HG03095 (cell line): ENCODE results near the gene NPHP4.

ENCODE experiments used
- ATAC-seq: cut with Tn5 transposase; IDR thresholded peaks from one replicate; pipeline ENCODE4 v1.9.1; 2021; ENCODE audit warnings: moderate library complexity; ENCODE audit not compliant: unreplicated experiment

NPHP4 gene

DNA sequence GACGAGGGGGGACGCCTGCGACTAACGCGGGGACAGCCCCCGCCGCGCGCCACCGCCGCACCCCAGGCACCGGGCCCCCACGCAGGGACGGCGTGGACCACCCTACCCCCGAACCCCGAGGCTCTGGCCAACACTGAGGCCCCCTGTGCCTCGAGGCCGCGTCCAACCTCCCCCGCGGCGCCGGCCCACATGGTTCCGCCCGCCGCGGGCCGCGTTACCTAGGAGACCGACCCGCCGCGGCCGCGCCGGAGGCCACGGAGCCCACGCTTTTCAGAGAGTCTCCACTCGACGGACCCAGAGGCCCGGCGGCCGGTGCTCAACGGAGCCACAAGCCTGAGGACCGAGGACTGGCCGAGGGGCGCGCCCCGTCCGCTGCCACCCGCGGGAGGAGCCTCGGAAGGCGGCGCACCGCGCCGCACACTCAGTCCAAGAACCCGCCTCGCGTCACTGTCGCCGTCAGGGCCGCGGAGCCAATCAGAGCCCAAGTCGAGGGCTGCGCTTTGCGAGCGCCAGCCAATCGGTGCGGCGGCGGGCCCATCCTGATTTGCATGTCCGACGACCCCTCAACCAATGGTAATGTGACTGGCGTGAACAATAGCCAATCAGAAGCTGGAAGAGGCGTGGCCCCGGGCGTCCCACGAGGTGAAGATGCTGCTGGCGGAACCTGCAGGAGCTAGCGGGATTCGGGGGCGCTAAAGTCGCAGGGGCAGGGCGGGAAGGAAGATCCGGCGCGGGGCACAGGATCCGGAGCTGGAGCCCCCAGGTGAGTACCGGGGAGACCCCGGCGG, at the start of gene NPHP4:
Gene NPHP4, minus strand, starts transcription at position 400 of the 788 bp plus-strand sequence. CDS start 6,136 bp downstream, outside the sequence.
- peak; percentile 85 for ATAC-seq

DNA sequence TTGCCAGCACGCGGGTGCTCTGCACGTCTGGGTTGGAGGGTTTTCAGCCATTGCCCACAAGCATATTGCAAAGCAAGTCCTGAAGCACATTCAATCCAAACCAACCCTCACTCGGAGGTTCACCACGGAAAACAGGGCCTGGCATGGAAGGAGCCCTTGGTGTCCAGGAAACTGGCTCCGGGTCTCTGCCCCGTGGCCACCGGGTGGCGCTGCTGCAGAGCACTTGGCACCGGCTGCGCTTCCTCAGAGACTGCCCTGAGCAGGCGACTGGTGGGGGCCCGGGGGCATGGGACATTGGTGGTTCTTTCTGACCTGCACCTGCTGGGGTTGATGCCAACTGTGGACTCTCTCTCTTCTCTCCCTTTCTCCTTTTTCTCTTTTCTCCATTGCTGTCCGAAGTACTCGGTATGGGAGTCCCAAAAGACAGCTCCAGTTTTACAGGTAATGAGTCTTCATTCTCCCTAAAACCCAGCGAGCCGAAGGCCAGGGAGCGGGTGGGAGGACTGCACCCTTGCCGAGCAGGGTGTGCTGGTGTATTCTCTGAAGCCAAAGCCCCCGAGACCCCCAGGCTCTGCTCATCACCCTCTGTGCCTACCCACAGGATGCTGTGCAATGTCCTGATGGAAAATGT, 49.3 kb upstream of the NPHP4 start:
- ATAC-seq: no peak

GRCh38 chr1:6040861-6041415, 48.7 kb upstream of the NPHP4 start:
- no peak for ATAC-seq

GRCh38 chr1:6040444-6040843, 48.2 kb upstream of the NPHP4 start:
- no peak for ATAC-seq

- no peak for ATAC-seq
Observed at GRCh38 chr1:6039031-6039430, 46.8 kb upstream of the NPHP4 start.

DNA sequence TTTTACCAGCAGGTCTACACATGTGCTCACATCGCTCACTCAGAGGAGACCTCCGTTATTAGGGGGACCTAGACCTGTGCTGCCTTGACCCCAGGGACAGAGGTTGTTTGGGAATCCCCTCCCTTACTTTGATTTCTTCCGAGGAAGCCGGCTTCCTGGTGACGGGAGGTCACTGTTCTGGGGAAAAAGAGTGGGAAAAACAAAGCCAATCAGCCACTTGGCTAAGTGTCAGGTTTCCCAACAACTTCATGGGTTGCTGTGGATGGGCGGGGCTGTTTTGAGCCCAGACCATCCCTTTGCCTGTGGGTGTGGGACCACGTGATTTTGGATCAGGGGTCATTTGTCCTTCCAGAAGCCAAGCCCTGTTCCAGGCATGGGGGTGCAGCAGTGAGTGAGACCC, 46.4 kb upstream of the NPHP4 start:
- ATAC-seq: no peak

GRCh38 chr1:6037338-6037762, 45.1 kb upstream of the NPHP4 start:
- peak; percentile 63 for ATAC-seq

GRCh38 chr1:6035719-6036118, 43.5 kb upstream of the NPHP4 start:
- ATAC-seq: no peak

DNA sequence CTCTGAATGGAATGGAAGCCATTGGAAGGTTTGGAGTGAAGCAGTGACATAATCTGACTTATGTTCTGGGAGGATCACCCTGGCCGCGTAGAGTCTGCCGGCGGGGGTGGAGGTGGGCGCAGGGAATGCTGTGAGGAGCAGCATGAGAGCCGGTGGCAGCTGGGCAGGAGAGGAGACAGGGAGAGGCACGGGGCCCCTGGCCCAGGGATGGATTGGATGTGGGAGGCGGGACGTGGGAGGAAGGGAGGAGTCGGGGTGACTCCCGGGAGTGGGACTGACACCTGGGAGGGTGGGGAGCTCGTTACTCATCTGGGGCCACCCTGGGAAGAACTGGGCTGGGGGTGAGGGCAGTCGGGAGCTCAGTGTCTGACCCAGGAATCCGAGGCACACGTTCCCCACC, 43.1 kb upstream of the NPHP4 start:
- ATAC-seq: no peak

- no peak for ATAC-seq
Observed at GRCh38 chr1:6034750-6035096, 42.5 kb upstream of the NPHP4 start.

DNA sequence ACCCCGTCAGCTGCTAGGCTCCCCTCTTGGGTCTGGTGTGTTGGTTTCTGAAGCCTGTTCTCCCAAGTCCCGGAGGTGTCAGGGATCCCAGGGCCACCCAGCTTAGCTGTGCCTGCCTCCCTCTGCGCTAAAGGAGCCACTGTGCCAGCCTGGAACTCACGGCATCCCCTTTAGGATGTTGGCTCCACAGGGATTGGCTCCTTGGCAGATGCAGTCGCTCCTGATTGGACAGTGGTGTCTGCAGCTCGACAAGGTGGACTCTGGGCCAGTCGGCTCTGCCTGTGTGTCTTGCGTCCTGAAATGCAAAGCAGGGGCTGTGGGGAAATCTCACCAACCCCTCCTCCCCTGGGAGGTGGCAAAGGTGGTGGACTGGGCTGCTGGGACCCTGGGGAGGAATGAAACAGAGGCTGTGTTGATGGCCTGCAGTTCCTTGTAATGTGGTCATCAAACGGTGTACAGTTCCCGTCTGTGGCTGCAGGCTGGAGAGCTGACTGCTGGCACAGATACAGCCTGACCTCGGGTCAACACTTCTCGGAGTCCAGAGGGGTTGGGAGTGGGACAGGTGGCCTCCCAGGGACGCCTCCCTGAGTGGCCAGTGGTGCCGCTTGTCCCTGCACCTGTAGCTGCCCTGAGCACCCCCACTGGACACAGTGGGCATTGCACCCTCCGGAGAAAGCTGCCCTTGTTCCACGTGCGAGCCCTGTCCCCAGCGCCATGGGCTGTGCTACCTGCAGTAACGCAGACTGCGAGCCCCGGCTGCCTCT, 41.9 kb upstream of the NPHP4 start:
- no peak for ATAC-seq

DNA sequence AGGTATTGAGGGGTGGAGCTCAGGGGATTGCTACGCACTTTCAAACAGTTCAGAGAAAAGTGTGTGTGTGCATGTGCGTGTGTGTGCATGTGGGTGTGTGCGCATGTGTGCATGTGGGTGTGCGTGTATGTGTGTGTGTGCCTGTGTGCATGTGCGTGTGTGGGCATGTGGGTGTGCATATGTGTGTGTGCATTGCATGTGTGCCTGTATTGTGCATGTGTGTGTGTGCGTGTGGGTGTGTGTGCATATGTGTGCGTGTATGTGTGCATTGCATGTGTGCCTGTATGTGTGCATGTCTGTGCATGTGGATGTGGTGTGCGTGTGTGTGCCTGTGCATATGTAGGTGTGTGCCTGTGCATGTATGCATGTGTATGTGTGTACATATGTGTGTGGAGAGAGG, 40.9 kb upstream of the NPHP4 start:
- no peak for ATAC-seq

GRCh38 chr1:6030547-6031261, 38.5 kb upstream of the NPHP4 start:
- ATAC-seq: no peak

- ATAC-seq: no peak
Observed at GRCh38 chr1:6030132-6030531, 37.9 kb upstream of the NPHP4 start.

GRCh38 chr1:6029351-6029750, 37.1 kb upstream of the NPHP4 start:
- ATAC-seq: no peak

DNA sequence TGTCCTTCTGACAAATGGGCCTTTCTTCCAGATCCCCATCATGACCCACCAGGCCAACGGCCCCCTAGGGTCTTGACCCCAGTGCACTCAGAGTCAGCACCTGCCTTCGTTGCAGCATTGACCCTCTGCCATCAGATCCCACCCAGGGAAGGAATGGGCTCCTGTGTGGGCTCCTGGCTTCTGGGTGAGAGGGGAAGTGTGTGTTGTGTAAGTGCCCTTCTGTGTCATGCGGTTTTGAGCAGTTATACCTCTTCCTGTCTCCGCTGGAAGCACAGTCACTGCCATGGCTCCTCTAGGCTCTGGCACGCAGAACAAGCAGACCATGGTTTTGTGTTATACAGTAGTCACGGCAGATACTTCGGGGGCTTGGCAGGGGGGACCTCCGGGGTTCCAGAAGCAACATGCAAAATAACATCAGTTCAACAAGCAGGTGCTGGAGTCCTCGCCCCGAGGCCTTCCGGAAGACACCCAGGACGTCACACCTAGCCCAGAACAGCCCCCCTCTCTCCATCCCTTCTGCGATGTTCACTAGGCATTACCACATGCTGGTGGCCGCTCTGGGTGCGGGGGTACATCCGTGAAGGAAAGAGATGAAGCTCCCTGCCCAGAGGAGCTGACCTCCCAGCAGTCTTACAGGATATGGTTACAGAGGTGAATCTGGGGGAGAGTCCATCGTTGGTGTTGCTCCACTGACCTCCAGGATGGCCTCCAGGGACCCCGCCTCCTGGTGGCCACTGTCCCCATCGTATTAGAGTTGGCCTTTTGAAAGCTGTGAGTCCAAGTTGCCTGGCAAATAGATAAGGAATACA, 36.0 kb upstream of the NPHP4 start:
- ATAC-seq: no peak

DNA sequence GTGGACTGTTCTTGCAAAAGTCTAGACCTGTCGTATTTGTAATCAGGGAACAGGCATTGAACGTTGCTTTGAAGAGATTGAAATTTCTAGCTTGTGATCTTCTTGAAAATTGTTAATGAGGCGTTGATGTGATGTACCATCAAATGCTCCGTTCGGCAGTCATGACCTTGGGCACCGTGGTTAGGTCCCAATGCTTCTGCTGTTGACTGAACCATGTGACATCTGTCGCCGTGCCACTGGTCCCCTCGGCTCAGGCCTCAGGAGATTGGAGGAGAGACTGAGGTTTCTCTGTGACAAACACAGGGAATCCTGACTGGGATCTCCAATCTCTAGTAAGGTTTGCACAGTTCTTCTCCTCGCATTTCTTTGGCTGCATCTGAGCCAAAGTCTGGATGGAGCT, 35.4 kb upstream of the NPHP4 start:
- ATAC-seq: no peak

DNA sequence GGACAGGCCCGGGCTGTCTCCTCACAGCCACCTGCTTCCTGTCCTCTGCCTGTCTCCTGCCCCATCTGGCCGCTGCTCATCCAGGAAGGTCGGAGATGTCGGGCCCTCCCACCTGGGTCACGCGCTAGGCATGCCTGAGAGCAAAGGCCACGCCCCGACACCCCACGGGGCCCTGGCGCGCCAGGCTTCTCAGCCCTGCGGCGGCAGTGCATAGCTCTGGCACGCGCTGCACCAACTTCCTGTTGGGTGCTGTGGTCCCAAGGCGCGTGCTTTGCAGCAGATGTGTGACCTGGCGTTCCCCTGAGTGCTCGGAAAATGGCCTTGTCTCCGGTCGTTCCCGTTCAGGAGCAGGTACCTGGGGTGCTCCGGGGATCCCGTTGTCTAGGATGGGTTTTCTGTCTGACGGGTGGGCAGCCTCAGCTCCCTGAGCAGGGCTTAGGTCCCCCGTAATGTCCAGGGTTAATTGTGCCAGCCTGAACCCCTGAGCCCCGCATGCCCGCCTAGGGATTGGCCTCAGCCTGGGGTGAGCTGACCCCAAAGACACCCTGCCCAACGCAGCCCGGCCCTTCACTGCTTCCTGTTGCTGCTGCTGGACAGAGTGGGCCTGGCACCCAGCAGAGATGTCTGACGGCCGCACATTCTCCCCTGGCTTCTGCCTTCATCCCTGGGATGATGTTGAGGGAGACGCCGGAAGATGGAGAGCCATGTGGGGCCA, 34.0 kb upstream of the NPHP4 start:
- ATAC-seq: peak; percentile 70

- no peak for ATAC-seq
Observed at GRCh38 chr1:6025269-6026094, 33.3 kb upstream of the NPHP4 start.
